Activated CD4-positive, alpha-beta T cell treated with anti-CD3 and anti-CD28 coated beads, Interleukin-2, amount 50 U/mL, for 4 hours (primary cell): ENCODE results near the gene OSMR.

Experiments
- DNase-seq, 2 experiments: peaks; one replicate each; pipeline ENCODE4 v3.0.0-alpha.2; 2020

Gene OSMR

GRCh38 chr5:38872826-38873225 lies 27.0 kb downstream of the OSMR start:
- no peak for DNase-seq

GRCh38 chr5:38874948-38875456 lies 29.2 kb downstream of the OSMR start:
- no peak for DNase-seq

- DNase-seq = no peak
Observed at GRCh38 chr5:38878391-38879077, 32.7 kb downstream of the OSMR start.

- DNase-seq = no peak
Observed at GRCh38 chr5:38879078-38879460, 33.3 kb downstream of the OSMR start.

GRCh38 chr5:38883842-38884241 lies 38.0 kb downstream of the OSMR start:
- no peak for DNase-seq

GRCh38 chr5:38885208-38885607 lies 39.4 kb downstream of the OSMR start:
- no peak for DNase-seq

- no peak for DNase-seq
Observed at GRCh38 chr5:38888041-38888440, 42.2 kb downstream of the OSMR start.

- DNase-seq = no peak
Observed at GRCh38 chr5:38889424-38889823, 43.6 kb downstream of the OSMR start.

GRCh38 chr5:38891563-38891962 lies 45.8 kb downstream of the OSMR start:
- no peak for DNase-seq

GRCh38 chr5:38892363-38892762 lies 46.6 kb downstream of the OSMR start:
- DNase-seq = no peak

GRCh38 chr5:38896760-38897159 lies 50.9 kb downstream of the OSMR start:
- no peak for DNase-seq

GRCh38 chr5:38899936-38900335 lies 54.1 kb downstream of the OSMR start:
- DNase-seq = no peak

- no peak for DNase-seq
Observed at GRCh38 chr5:38905516-38905915, 59.7 kb downstream of the OSMR start.

GRCh38 chr5:38906503-38906902 lies 60.7 kb downstream of the OSMR start:
- no peak for DNase-seq

- no peak for DNase-seq
Observed at GRCh38 chr5:38911933-38912332, 66.1 kb downstream of the OSMR start.

- DNase-seq = no peak
Observed at GRCh38 chr5:38913714-38914113, 67.9 kb downstream of the OSMR start.

- no peak for DNase-seq
Observed at GRCh38 chr5:38916802-38917201, 71.0 kb downstream of the OSMR start.

GRCh38 chr5:38921174-38921573 lies 75.4 kb downstream of the OSMR start:
- DNase-seq = no peak

GRCh38 chr5:38922199-38922598 lies 76.4 kb downstream of the OSMR start:
- peak; percentile 19 to 25 for DNase-seq

GRCh38 chr5:38923661-38924451 lies 78.0 kb downstream of the OSMR start:
- DNase-seq = no peak

GRCh38 chr5:38925154-38925925 lies 79.5 kb downstream of the OSMR start:
- no peak for DNase-seq

GRCh38 chr5:38926121-38926520 lies 80.3 kb downstream of the OSMR start:
- DNase-seq = no peak

- DNase-seq = no peak
Observed at GRCh38 chr5:38927470-38927869, 81.7 kb downstream of the OSMR start.

GRCh38 chr5:38929838-38930237 lies 84.0 kb downstream of the OSMR start:
- DNase-seq = no peak
